ENCODE results near the gene SPP1.

GRCh38 chr4:87981486-87981885, 6.0 kb downstream of the SPP1 start:
- TF ChIP-seq, protein P1, sequence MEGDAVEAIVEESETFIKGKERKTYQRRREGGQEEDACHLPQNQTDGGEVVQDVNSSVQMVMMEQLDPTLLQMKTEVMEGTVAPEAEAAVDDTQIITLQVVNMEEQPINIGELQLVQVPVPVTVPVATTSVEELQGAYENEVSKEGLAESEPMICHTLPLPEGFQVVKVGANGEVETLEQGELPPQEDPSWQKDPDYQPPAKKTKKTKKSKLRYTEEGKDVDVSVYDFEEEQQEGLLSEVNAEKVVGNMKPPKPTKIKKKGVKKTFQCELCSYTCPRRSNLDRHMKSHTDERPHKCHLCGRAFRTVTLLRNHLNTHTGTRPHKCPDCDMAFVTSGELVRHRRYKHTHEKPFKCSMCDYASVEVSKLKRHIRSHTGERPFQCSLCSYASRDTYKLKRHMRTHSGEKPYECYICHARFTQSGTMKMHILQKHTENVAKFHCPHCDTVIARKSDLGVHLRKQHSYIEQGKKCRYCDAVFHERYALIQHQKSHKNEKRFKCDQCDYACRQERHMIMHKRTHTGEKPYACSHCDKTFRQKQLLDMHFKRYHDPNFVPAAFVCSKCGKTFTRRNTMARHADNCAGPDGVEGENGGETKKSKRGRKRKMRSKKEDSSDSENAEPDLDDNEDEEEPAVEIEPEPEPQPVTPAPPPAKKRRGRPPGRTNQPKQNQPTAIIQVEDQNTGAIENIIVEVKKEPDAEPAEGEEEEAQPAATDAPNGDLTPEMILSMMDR (IDR thresholded peaks at IDR 0.05 in 4 of 5, conservative IDR thresholded peaks at IDR 0.05 in 1 of 5): no peak
- TF ChIP-seq POLR2A (IDR thresholded peaks at IDR 0.05): no peak

All from gastrocnemius medialis (tissue), 4 donors.